GM18508 (cell line): Measurements from ENCODE around the gene GLB1L3.
"Not testable (repeated sequence)": the region's sequence is repeated elsewhere in the genome, so short reads cannot be mapped to it uniquely, and the experiment has no call there.

ENCODE experiments used
- ATAC-seq: cut with Tn5 transposase; IDR thresholded peaks from one replicate; pipeline ENCODE4 v1.9.1; 2021; ENCODE audit warnings: moderate number of reproducible peaks; ENCODE audit not compliant: insufficient read depth, unreplicated experiment

The GLB1L3 gene

DNA sequence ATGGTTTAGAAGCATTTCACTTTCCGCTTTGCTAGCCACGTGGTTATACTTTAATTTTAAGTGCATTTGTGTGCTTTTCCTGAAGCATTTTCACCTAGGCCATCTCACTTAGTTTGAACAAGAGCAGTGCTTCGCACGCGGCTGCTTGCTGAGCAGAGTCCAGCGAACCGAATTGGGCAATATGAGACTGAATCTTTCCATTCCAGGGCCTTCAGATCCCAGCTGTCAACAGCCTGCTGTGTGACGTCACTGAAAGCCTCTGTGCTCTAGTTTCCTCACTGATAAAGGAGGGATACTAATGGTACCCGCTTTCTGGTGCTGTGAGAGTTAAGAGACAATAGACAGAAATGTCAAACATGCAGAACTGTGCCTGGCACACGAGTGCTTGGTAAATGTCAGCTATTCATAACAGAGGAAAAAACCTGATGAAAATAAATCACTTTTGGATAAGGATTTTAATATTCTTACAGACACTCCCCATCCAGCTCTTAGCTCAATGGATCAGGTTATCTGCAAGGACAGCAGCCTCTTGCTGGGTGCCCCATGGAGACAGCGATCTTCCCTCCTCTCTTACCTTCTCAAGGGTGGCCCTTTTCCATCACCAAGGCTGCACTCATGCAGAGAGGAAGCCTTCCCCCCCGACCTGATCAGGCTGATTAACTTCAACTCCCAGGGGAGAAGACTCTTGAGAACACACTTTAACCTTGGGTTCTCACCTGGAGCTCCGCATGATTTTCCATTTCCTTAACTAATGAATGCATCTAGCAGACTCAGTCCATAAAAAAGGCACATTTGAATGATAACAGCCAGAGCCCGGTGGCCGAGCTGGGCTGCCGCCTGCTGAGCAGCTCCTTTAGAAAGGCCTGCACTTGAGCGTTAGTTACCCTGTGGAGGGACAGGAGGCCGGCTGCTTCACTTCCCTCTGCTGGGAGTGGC is 3.5 kb upstream of the GLB1L3 start:
- ATAC-seq, result no peak

- ATAC-seq, result no peak
Measured at GRCh38 chr11:134273317-134273712, 2.9 kb upstream of the GLB1L3 start.

DNA sequence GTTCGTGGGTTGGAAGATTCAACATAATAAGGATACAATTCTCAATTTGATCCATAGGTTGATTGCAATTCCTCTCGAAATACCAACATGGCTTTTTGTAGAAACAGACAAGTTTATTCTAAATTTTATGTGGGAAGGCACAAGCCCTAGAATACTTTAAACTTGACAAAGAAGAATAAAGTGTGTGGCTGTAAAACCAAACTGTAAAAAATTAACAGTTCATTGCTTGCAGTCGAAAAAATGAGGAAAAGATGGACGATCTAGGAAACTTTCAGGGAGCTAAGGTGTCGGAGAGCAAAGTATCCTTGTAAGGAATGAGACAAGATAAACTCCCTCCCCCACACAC is 1.0 kb upstream of the GLB1L3 start:
- no peak for ATAC-seq

GRCh38 chr11:134276396-134277182 is 410 bp downstream of the GLB1L3 start:
- no peak for ATAC-seq

- ATAC-seq, result no peak
Measured at GRCh38 chr11:134277183-134278001, 1.2 kb downstream of the GLB1L3 start.

GRCh38 chr11:134278356-134278755 is 2.2 kb downstream of the GLB1L3 start:
- ATAC-seq, result no peak

DNA sequence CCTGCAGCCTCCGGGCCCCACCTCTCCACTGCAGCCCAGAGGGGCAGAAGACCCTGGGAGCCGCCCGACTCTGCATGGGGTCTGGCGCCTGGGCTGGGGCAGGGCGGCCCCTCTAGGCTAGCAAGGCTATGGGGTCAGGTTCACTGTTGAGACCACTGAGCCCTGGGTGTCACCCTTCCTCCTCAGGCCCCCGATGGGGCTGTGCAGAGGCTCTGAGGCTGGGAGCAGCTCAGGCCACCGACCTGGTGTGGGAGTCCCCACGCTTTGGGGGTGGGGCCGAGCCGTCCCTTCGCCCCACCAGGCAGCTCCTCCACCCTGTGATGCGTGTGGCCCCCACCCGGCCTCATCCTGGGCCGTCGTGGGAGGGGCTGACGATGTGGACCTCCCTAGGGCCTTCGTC is 5.5 kb downstream of the GLB1L3 start:
- not testable (repeated sequence) for ATAC-seq

DNA sequence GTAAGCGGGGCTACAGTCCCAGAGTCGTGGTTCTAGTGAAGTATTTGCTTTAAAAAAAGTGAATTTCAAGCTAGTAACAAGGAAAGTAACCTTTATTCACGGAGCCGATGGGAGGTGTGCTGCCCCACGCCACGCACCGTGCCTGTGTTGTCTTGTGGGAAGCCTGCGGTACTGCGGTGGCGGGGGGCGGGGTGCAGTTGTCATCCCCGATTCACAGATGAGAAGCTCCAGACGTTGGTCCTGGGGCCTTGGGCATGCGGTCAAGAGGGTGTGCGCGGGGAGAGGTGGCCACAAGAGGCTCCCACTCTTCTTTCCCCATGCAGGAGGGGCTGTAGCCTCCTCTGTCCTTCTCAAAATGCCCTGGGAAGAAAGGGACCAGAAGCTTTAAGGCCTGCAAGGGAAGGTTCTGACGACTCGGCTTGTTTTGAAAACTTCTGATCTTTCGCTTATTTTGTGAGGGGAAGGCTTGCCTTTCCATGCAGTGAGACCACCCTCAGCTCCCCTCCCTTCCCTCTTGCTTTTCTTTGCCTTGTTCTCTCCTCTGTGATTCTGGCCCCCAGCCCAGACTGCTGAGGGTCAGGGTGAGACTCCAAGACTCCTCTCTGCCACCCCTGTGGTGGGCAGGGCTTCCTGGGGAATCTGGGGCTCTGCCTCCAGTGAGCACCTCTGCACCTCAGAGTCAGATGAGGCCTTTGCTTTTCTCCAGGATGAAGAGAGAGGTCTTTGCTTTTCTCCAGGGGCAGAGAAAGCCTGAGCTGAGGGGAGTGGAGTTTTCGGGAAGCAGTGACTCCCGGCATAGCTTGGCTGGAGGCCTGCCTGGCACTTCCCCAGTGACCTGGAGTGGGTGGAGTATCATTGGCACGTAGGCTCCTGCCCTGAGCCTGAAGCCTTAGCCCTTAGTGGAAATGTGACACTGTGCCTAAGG is 6.2 kb downstream of the GLB1L3 start:
- no peak for ATAC-seq

- no peak for ATAC-seq
Measured at GRCh38 chr11:134283461-134284230, 7.5 kb downstream of the GLB1L3 start.

GRCh38 chr11:134284349-134284748 is 8.2 kb downstream of the GLB1L3 start:
- ATAC-seq, result not testable (repeated sequence)

DNA sequence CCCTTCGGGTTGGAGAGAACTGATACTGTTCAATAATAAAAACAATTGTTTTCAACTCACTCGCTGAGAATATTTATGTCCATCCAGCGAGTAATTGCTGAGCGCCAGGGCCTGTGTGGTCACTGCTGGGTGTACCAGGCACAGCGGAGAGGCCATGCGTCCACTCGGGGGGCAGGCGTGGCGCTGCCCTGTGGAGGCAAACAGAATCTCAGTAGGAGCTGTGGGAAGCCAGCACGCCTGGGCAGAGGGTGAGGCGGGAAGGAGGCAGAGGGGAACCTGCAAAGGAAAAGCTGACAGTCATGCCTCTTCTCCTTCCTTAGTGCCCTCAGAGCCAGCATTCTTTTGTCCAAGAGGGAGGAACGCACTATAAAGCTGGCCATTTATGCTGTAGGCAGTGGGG is 11.4 kb downstream of the GLB1L3 start:
- ATAC-seq, result no peak

DNA sequence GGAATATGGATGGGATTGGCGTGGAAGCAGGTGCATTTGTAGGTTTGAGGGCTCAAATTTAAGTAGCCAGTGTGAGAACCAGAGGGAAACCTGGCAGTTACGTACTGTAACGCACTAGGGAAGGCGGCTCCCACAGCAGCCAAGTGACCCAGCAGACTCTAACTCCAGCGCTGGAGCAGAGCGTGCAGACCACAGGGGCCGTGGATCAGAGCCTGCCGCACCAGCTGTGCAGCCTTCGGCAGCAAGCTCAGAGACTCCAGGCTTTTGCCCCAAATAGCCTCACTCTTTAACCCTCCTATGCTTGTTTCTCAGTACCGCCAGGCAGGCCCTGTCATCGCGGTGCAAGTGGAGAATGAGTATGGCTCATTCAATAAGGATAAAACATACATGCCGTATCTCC is 12.3 kb downstream of the GLB1L3 start:
- ATAC-seq, result no peak

- ATAC-seq, result no peak
Measured at GRCh38 chr11:134289167-134289566, 13.0 kb downstream of the GLB1L3 start.

- ATAC-seq, result no peak
Measured at GRCh38 chr11:134289789-134290188, 13.6 kb downstream of the GLB1L3 start.

GRCh38 chr11:134290646-134291045 is 14.5 kb downstream of the GLB1L3 start:
- no peak for ATAC-seq

GRCh38 chr11:134291196-134291595 is 15.0 kb downstream of the GLB1L3 start:
- ATAC-seq, result no peak

DNA sequence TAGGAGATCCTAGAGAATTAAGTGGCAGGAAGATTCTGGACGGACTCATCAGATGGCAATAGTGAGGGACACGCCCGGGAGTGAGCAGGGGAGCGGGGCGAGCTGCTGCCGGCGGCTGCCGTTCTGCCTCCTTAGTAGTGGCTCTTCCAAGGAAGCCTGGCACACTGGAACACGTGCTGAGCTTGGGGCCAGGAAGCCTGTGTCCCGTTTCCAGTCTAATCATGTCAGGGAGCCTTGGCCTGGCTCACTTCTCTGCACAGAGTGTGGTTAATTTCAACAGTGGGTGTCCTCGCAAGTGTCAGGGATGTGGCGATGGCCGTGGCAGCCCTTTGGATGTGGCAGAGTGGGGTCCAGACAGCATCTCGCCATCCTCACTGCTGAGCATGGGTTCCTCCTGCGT is 16.5 kb downstream of the GLB1L3 start:
- no peak for ATAC-seq

- ATAC-seq, result no peak
Measured at GRCh38 chr11:134293119-134294113, 17.2 kb downstream of the GLB1L3 start.
